NCI-H146 (cell line): ENCODE measurements around the gene CYSRT1.
A peak's percentile ranks its signal among the peaks of the same experiment; 100 is the strongest.

Source experiments
- DNase-seq: peaks from one replicate; lab custom pipeline; 2025; lab: John Stamatoyannopoulos, UW

The CYSRT1 gene

GRCh38 chr9:137190315-137190856 is 34.6 kb upstream of the CYSRT1 start:
- no peak for DNase-seq

- no peak for DNase-seq
These were observed 33.7 kb upstream of the CYSRT1 start for GRCh38 chr9:137191245-137191644.

GRCh38 chr9:137191691-137192447 is 33.1 kb upstream of the CYSRT1 start:
- DNase-seq = no peak

- no peak for DNase-seq
These were observed 32.6 kb upstream of the CYSRT1 start for GRCh38 chr9:137192448-137192780.

DNA sequence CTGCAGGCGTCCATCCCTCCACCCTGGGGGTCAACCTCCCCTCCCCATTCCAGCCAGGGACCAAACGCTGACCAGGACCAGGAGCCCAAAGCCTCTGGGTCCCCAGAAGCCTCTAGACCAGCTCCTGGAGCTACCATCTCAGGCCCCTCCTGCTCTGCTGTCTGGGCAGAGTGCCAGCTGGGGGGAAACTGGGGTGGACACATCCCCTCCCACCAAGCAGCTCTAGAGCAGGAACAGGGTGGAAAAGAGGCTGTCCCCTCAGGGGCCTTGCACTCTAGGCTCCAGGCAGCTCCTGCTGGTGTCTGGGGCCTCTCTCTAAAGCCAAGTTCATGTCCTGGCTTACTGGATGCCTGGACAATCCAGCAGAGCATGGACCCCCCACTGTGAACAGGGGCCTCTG is 32.1 kb upstream of the CYSRT1 start:
- DNase-seq = no peak

DNA sequence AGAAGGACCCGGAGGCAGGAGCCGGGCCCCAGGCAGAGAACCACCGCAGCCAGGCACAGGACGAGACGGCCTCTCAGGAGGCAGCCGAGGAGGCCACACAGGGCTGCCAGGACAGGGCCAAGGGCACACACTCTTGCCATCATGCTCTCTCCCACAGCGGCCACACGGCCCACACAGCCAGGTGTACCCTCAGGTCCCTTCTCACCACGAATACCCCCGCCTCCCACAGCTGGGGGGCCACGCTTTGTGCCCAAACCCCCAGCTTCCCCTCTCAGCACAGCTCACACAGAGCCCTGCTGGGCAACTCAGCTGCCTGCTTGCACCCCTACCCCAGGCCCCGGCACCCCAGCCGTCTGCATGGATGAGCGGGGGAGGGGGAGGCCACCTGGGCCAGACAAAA is 31.2 kb upstream of the CYSRT1 start:
- DNase-seq = no peak

- no peak for DNase-seq
These were observed 30.6 kb upstream of the CYSRT1 start for GRCh38 chr9:137194388-137194787.

GRCh38 chr9:137194909-137195308 is 30.1 kb upstream of the CYSRT1 start:
- no peak for DNase-seq

GRCh38 chr9:137195525-137196220 is 29.3 kb upstream of the CYSRT1 start:
- DNase-seq = peak; percentile 86

GRCh38 chr9:137198051-137198901 is 26.7 kb upstream of the CYSRT1 start:
- DNase-seq = peak; percentile 12

GRCh38 chr9:137198902-137199283 is 26.1 kb upstream of the CYSRT1 start:
- no peak for DNase-seq

DNA sequence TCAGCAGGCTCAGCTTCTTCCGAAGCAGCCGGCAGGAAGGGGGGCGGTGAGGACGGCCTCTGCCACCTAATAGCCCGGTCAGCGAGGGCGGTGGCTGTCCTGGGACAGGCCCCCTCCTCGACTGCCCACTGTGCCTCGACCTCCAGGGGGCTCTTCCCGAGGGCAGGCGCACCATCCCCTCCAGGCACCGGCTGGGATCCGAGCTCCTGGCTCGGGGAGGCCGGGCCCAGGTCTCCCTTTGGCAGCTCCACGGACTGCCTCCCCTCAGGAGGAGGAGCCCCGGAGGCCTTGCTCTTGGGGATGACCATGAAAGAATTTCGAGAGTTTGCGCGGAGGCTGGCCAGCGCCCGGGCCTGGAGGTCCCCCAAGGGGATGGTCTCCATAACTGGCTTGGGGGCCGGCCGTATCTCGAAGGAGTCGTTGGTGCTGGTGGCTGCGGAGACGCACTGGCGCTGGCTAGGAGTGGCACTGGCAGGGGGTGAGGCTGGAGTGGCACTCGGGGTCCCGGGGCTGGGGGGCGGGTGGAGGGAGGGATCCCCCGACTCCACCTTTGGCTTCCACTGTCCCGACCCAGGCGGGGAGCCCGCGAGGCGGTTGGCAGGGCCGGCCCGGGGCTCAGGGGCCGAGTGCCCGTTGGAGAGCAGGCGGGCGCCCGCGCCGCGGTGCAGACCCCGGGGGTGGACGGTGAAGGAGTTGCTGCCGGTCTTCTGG is 25.4 kb upstream of the CYSRT1 start:
- no peak for DNase-seq

GRCh38 chr9:137200311-137201204 is 24.4 kb upstream of the CYSRT1 start, which contains the start of gene TPRN:
Gene TPRN, minus strand, starts transcription at chr9:137200741. Its CDS starts 30 bp downstream, at chr9:137200711.
- DNase-seq = peak; percentile 99

GRCh38 chr9:137201205-137201868 is 23.6 kb upstream of the CYSRT1 start:
- DNase-seq = no peak

DNA sequence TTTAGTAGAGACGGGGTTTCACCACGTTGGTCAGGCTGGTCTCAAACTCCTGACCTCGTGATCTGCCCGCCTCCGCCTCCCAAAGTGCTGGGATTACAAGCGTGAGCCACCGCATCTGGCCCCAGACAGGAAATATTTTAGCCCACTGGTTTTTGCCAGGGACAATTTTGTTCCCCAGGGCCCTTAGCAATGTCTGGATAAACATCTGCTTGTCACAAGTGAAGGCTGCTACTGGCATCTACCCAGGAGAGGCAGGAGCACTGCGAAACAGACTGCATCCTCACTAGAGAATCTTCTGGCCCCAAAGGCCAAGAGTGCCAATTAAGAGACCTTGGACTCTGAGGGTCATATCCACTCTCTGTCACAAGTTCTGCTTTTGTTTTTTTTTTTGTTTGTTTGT is 22.0 kb upstream of the CYSRT1 start:
- DNase-seq = no peak

- no peak for DNase-seq
These were observed 20.2 kb upstream of the CYSRT1 start for GRCh38 chr9:137204731-137205125.

DNA sequence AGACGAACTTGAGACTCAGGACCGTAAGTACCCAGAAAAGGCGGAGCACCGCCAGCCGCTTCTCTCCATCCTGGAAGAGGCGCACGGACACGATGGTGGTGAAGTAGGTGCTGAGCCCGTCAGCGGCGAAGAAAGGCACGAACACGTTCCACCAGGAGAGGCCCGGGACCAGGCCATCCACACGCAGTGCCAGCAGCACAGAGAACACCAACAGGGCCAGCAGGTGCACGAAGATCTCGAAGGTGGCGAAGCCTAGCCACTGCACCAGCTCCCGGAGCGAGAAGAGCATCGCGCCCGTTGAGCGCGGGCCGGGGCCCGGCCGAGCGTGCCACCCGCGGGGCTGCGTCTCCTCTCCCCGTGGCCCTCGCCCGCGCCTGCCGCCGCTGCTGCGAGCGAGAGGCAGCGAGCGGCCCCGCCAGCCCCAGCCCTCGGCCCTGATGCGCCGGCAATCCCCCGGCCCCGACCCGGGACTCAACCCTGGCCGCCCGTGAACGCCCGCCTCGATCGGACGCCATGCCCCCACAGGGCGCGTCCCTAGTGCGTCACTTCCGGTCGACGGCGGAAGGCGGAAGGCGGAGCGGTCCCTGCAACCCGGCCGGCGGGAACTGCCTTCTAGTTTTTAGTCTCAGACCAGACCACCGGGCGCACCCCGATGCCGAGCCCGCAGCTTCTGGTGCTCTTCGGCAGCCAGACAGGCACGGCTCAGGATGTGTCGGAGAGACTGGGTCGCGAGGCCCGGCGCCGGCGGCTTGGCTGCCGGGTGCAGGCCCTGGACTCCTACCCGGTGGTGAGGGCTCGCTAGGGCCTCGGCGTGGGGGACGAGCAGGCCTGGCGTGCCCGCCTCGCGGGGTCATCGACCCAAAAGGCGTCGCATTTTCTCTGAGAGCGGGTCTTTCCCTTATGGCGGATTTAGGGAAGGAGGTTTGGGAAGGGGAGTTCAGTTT is 19.6 kb upstream of the CYSRT1 start, which contains the start of the genes NDOR1 and TMEM203:
Gene NDOR1 (plus strand): TSS at position 575 of the 944 bp plus-strand sequence. CDS start 78 bp downstream, at position 653.
Gene TMEM203 (minus strand): TSS at position 523 of the 944 bp plus-strand sequence. CDS start 234 bp downstream, at position 289.
- peak; percentile 70 for DNase-seq

GRCh38 chr9:137206602-137207001 is 18.4 kb upstream of the CYSRT1 start:
- DNase-seq = no peak

DNA sequence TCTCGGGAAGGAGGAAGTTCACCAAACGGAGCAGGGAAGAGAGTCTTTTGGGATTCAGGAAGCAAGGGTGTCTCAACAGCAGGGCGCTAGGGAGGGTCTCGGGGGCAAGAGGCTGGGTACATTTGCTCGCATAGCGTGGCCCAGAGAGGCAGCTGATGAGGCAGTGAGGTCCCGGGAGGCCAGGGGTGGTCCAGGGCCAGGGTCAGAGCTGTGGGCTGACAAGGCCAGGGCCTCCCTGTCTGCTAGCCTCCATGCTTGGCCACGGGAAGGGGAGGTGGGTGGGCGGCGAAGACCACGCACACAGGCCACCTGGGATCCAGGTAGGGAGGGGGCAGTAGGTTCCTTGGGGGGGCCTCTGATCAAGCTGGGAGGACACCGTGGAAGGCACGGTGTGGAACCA is 13.4 kb upstream of the CYSRT1 start:
- no peak for DNase-seq
